ENCODE measurements around the gene SHISA6.

The SHISA6 gene

GRCh38 chr17:11495613-11496012 is 254.6 kb downstream of the SHISA6 start:
- H2BK5ac ChIP-seq (ENCODE audit: low read length) = no peak overlapping the region
- no CpG with 5 or more reads among the region's 3 CpGs for WGBS (ENCODE audit: extremely low coverage, insufficient coverage, low lambda C conversion rate)
- H3K56ac ChIP-seq (ENCODE audit: low read length) = no peak overlapping the region
- no peaks in the 10 kb centered on the region for H3K27me3 ChIP-seq (ENCODE audit: insufficient read depth, low read length, poor library complexity)
- H3K18ac ChIP-seq (ENCODE audit: low read length) = no peak overlapping the region
- H3K36me3 ChIP-seq (ENCODE audit: control insufficient read depth, insufficient read depth, low read length) = no peaks in the 10 kb centered on the region
- H3K4me1 ChIP-seq (ENCODE audit: control insufficient read depth, low read depth, low read length) = peaks cover 3% of the 10 kb centered on the region
- no peak overlapping the region for H3K4me2 ChIP-seq (ENCODE audit: low read length)
- H3K79me2 ChIP-seq (ENCODE audit: control insufficient read depth, insufficient read depth, low read length) = no peaks in the 10 kb centered on the region
- no peak overlapping the region for H3K27ac ChIP-seq (ENCODE audit: low read depth, low read length)
- H3K4me3 ChIP-seq (ENCODE audit: low read length) = no peak overlapping the region
- no peak overlapping the region for H3K23ac ChIP-seq (ENCODE audit: low read length)
- no peak overlapping the region for H4K8ac ChIP-seq (ENCODE audit: low read depth, low read length)
- no peak for DNase-seq
- H2BK120ac ChIP-seq (ENCODE audit: low read depth, low read length) = no peak overlapping the region
- H3K79me1 ChIP-seq (ENCODE audit: low read length) = no peaks in the 10 kb centered on the region
- H2BK15ac ChIP-seq (replicated peaks; ENCODE audit: low read depth) = no peak overlapping the region
- no peak overlapping the region for H3K4ac ChIP-seq (ENCODE audit: low read depth, low read length)
- no peak overlapping the region for H3K9ac ChIP-seq (ENCODE audit: low read length)
- no peak overlapping the region for H4K5ac ChIP-seq (ENCODE audit: low read length)
- H2AK5ac ChIP-seq (ENCODE audit: low read length) = no peak overlapping the region

GRCh38 chr17:11499881-11500280 is 258.9 kb downstream of the SHISA6 start:
- Histone ChIP-seq H3K23ac (ENCODE audit: low read length) (no peak overlapping the region), H3K56ac (ENCODE audit: low read length) (no peak overlapping the region), H3K79me1 (ENCODE audit: low read length) (no peaks in the 10 kb centered on the region), H2BK5ac (ENCODE audit: low read length) (no peak overlapping the region), H3K4me3 (ENCODE audit: low read length) (no peak overlapping the region), H3K79me2 (ENCODE audit: control insufficient read depth, insufficient read depth, low read length) (no peaks in the 10 kb centered on the region), H3K4ac (ENCODE audit: low read depth, low read length) (no peak overlapping the region), H3K18ac (ENCODE audit: low read length) (no peak overlapping the region), H4K8ac (ENCODE audit: low read depth, low read length) (no peak overlapping the region), H3K4me1 (ENCODE audit: control insufficient read depth, low read depth, low read length) (no peaks in the 10 kb centered on the region), H3K9ac (ENCODE audit: low read length) (no peak overlapping the region), H2BK15ac (replicated peaks; ENCODE audit: low read depth) (no peak overlapping the region), H2AK5ac (ENCODE audit: low read length) (no peak overlapping the region), H2BK120ac (ENCODE audit: low read depth, low read length) (no peak overlapping the region), H3K27me3 (ENCODE audit: insufficient read depth, low read length, poor library complexity) (no peaks in the 10 kb centered on the region), H3K36me3 (ENCODE audit: control insufficient read depth, insufficient read depth, low read length) (no peaks in the 10 kb centered on the region), H3K27ac (ENCODE audit: low read depth, low read length) (no peak overlapping the region), H4K5ac (ENCODE audit: low read length) (no peak overlapping the region), H3K4me2 (ENCODE audit: low read length) (no peak overlapping the region)
- no CpG with 5 or more reads among the region's 3 CpGs for WGBS (ENCODE audit: extremely low coverage, insufficient coverage, low lambda C conversion rate)
- DNase-seq = no peak

- no peak overlapping the region for H3K18ac ChIP-seq (ENCODE audit: low read length)
- H3K36me3 ChIP-seq (ENCODE audit: control insufficient read depth, insufficient read depth, low read length) = no peaks in the 10 kb centered on the region
- no peak overlapping the region for H3K27ac ChIP-seq (ENCODE audit: low read depth, low read length)
- no peak overlapping the region for H4K5ac ChIP-seq (ENCODE audit: low read length)
- WGBS (ENCODE audit: extremely low coverage, insufficient coverage, low lambda C conversion rate) = no CpG with 5 or more reads among the region's 9 CpGs
- no peaks in the 10 kb centered on the region for H3K4me1 ChIP-seq (ENCODE audit: control insufficient read depth, low read depth, low read length)
- no peaks in the 10 kb centered on the region for H3K79me2 ChIP-seq (ENCODE audit: control insufficient read depth, insufficient read depth, low read length)
- H2BK120ac ChIP-seq (ENCODE audit: low read depth, low read length) = no peak overlapping the region
- no peak overlapping the region for H4K8ac ChIP-seq (ENCODE audit: low read depth, low read length)
- H3K4me3 ChIP-seq (ENCODE audit: low read length) = no peak overlapping the region
- DNase-seq = peak; percentile 47
- H2AK5ac ChIP-seq (ENCODE audit: low read length) = no peak overlapping the region
- H3K27me3 ChIP-seq (ENCODE audit: insufficient read depth, low read length, poor library complexity) = no peaks in the 10 kb centered on the region
- no peak overlapping the region for H3K56ac ChIP-seq (ENCODE audit: low read length)
- H3K79me1 ChIP-seq (ENCODE audit: low read length) = no peaks in the 10 kb centered on the region
- H2BK5ac ChIP-seq (ENCODE audit: low read length) = no peak overlapping the region
- H3K4me2 ChIP-seq (ENCODE audit: low read length) = no peak overlapping the region
- H2BK15ac ChIP-seq (replicated peaks; ENCODE audit: low read depth) = no peak overlapping the region
- no peak overlapping the region for H3K4ac ChIP-seq (ENCODE audit: low read depth, low read length)
- H3K9ac ChIP-seq (ENCODE audit: low read length) = no peak overlapping the region
- no peak overlapping the region for H3K23ac ChIP-seq (ENCODE audit: low read length)
Measured at GRCh38 chr17:11503308-11504035, 262.5 kb downstream of the SHISA6 start.

GRCh38 chr17:11506635-11507034 is 265.6 kb downstream of the SHISA6 start:
- H2BK15ac ChIP-seq (replicated peaks; ENCODE audit: low read depth) = no peak overlapping the region
- no peak overlapping the region for H4K5ac ChIP-seq (ENCODE audit: low read length)
- no peak overlapping the region for H3K4ac ChIP-seq (ENCODE audit: low read depth, low read length)
- H3K27me3 ChIP-seq (ENCODE audit: insufficient read depth, low read length, poor library complexity) = no peaks in the 10 kb centered on the region
- H3K9ac ChIP-seq (ENCODE audit: low read length) = no peak overlapping the region
- no peak overlapping the region for H2BK120ac ChIP-seq (ENCODE audit: low read depth, low read length)
- H3K18ac ChIP-seq (ENCODE audit: low read length) = no peak overlapping the region
- no peaks in the 10 kb centered on the region for H3K36me3 ChIP-seq (ENCODE audit: control insufficient read depth, insufficient read depth, low read length)
- no CpG with 5 or more reads among the region's 4 CpGs for WGBS (ENCODE audit: extremely low coverage, insufficient coverage, low lambda C conversion rate)
- no peak overlapping the region for H2AK5ac ChIP-seq (ENCODE audit: low read length)
- H3K27ac ChIP-seq (ENCODE audit: low read depth, low read length) = no peak overlapping the region
- no peak overlapping the region for H3K23ac ChIP-seq (ENCODE audit: low read length)
- H3K4me3 ChIP-seq (ENCODE audit: low read length) = no peak overlapping the region
- no peak overlapping the region for H3K4me2 ChIP-seq (ENCODE audit: low read length)
- DNase-seq = peak; percentile 84
- H2BK5ac ChIP-seq (ENCODE audit: low read length) = no peak overlapping the region
- no peaks in the 10 kb centered on the region for H3K79me1 ChIP-seq (ENCODE audit: low read length)
- no peak overlapping the region for H3K56ac ChIP-seq (ENCODE audit: low read length)
- no peaks in the 10 kb centered on the region for H3K4me1 ChIP-seq (ENCODE audit: control insufficient read depth, low read depth, low read length)
- no peaks in the 10 kb centered on the region for H3K79me2 ChIP-seq (ENCODE audit: control insufficient read depth, insufficient read depth, low read length)
- H4K8ac ChIP-seq (ENCODE audit: low read depth, low read length) = no peak overlapping the region

GRCh38 chr17:11511696-11512095 is 270.7 kb downstream of the SHISA6 start:
- no peak overlapping the region for H3K23ac ChIP-seq (ENCODE audit: low read length)
- H3K4me3 ChIP-seq (ENCODE audit: low read length) = no peak overlapping the region
- no peak overlapping the region for H3K56ac ChIP-seq (ENCODE audit: low read length)
- no peak overlapping the region for H4K5ac ChIP-seq (ENCODE audit: low read length)
- H3K18ac ChIP-seq (ENCODE audit: low read length) = no peak overlapping the region
- DNase-seq = no peak
- no CpG with 5 or more reads among the region's 4 CpGs for WGBS (ENCODE audit: extremely low coverage, insufficient coverage, low lambda C conversion rate)
- no peak overlapping the region for H3K9ac ChIP-seq (ENCODE audit: low read length)
- H3K4me1 ChIP-seq (ENCODE audit: control insufficient read depth, low read depth, low read length) = no peaks in the 10 kb centered on the region
- no peak overlapping the region for H2BK15ac ChIP-seq (replicated peaks; ENCODE audit: low read depth)
- H2AK5ac ChIP-seq (ENCODE audit: low read length) = no peak overlapping the region
- H2BK5ac ChIP-seq (ENCODE audit: low read length) = no peak overlapping the region
- H3K4ac ChIP-seq (ENCODE audit: low read depth, low read length) = no peak overlapping the region
- H4K8ac ChIP-seq (ENCODE audit: low read depth, low read length) = no peak overlapping the region
- H3K36me3 ChIP-seq (ENCODE audit: control insufficient read depth, insufficient read depth, low read length) = no peaks in the 10 kb centered on the region
- H3K4me2 ChIP-seq (ENCODE audit: low read length) = no peak overlapping the region
- H3K27ac ChIP-seq (ENCODE audit: low read depth, low read length) = no peak overlapping the region
- no peaks in the 10 kb centered on the region for H3K79me1 ChIP-seq (ENCODE audit: low read length)
- H2BK120ac ChIP-seq (ENCODE audit: low read depth, low read length) = no peak overlapping the region
- no peaks in the 10 kb centered on the region for H3K79me2 ChIP-seq (ENCODE audit: control insufficient read depth, insufficient read depth, low read length)
- H3K27me3 ChIP-seq (ENCODE audit: insufficient read depth, low read length, poor library complexity) = no peaks in the 10 kb centered on the region

- H3K4ac ChIP-seq (ENCODE audit: low read depth, low read length) = no peak overlapping the region
- H2BK15ac ChIP-seq (replicated peaks; ENCODE audit: low read depth) = no peak overlapping the region
- H3K18ac ChIP-seq (ENCODE audit: low read length) = no peak overlapping the region
- H3K4me1 ChIP-seq (ENCODE audit: control insufficient read depth, low read depth, low read length) = no peaks in the 10 kb centered on the region
- H3K56ac ChIP-seq (ENCODE audit: low read length) = no peak overlapping the region
- DNase-seq = no peak
- H3K9ac ChIP-seq (ENCODE audit: low read length) = no peak overlapping the region
- no peak overlapping the region for H3K23ac ChIP-seq (ENCODE audit: low read length)
- H3K27me3 ChIP-seq (ENCODE audit: insufficient read depth, low read length, poor library complexity) = no peaks in the 10 kb centered on the region
- no peak overlapping the region for H2BK120ac ChIP-seq (ENCODE audit: low read depth, low read length)
- no peak overlapping the region for H3K27ac ChIP-seq (ENCODE audit: low read depth, low read length)
- no peak overlapping the region for H3K4me3 ChIP-seq (ENCODE audit: low read length)
- H4K5ac ChIP-seq (ENCODE audit: low read length) = no peak overlapping the region
- H2BK5ac ChIP-seq (ENCODE audit: low read length) = no peak overlapping the region
- WGBS (ENCODE audit: extremely low coverage, insufficient coverage, low lambda C conversion rate) = no CpG with 5 or more reads among the region's 2 CpGs
- H3K79me1 ChIP-seq (ENCODE audit: low read length) = no peaks in the 10 kb centered on the region
- no peak overlapping the region for H3K4me2 ChIP-seq (ENCODE audit: low read length)
- H2AK5ac ChIP-seq (ENCODE audit: low read length) = no peak overlapping the region
- no peaks in the 10 kb centered on the region for H3K79me2 ChIP-seq (ENCODE audit: control insufficient read depth, insufficient read depth, low read length)
- no peaks in the 10 kb centered on the region for H3K36me3 ChIP-seq (ENCODE audit: control insufficient read depth, insufficient read depth, low read length)
- no peak overlapping the region for H4K8ac ChIP-seq (ENCODE audit: low read depth, low read length)
Measured at GRCh38 chr17:11514565-11514964, 273.6 kb downstream of the SHISA6 start.
